ENCODE measurements around the gene SOCS4. TPM values are rescaled to one million over a fixed set of nuclear protein-coding genes. Genes with fewer than 3 reads are reported as not detected.

Gene SOCS4
- total and polyA plus RNA-seq, 10 donors: 6.4 to 26.3 (median 22.0) TPM

DNA sequence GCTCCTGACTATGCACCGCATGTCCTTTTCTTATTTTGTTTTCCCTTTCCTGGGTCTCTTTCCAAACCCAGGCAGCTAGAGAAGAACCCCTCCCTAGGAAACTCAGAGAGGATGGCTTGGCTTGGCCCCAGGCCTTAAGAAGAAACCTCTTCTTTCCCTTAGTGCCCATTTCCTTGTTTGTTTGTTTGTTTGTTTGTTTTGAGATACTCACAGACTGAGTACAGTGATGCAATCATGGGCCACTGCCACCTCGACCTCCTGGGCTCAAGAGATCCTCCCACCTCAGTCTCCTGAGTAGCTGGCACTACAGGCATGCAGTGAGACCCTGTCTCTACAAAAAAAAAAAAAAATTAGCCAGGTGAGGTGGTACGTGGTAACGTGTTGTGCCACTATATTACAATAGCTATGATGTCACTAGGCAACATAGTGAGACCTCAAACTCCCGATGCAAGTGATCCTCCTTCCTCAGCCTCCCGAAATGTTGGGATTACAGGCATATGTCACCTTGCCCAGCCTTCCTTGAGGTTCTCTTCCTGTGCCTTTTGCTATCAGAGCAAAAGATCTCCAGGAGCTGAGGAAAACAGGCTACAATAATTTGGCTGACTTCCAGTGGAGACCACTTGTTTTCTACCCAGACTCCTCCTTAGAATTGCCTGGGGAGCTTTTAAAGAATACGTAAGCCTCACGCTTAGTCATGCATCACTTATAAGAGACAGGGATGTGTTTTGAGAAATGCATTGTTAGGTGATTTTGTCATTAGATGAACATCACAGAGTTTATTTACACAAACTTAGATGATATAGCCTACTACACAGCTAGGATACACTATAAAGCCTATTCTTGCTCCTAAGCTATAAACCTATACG lies 67.5 kb downstream of the SOCS4 start:
- Histone ChIP-seq H3K36me3 (no peaks in the 10 kb centered on the region), H3K9me3 (no peaks in the 10 kb centered on the region), H3K4me1 (peaks cover 3 to 26% (median 18%) of the 10 kb centered on the region in 6 donors), H3K27ac (no peak overlapping the region), H3K4me3 (no peak overlapping the region), H3K27me3 (replicated peaks in 1 of 7) (no peaks in the 10 kb centered on the region)
- TF ChIP-seq POLR2AphosphoS5 (IDR thresholded peaks at IDR 0.05) (no peak), POLR2A (IDR thresholded peaks at IDR 0.05) (no peak)
- TF ChIP-seq, protein P1, sequence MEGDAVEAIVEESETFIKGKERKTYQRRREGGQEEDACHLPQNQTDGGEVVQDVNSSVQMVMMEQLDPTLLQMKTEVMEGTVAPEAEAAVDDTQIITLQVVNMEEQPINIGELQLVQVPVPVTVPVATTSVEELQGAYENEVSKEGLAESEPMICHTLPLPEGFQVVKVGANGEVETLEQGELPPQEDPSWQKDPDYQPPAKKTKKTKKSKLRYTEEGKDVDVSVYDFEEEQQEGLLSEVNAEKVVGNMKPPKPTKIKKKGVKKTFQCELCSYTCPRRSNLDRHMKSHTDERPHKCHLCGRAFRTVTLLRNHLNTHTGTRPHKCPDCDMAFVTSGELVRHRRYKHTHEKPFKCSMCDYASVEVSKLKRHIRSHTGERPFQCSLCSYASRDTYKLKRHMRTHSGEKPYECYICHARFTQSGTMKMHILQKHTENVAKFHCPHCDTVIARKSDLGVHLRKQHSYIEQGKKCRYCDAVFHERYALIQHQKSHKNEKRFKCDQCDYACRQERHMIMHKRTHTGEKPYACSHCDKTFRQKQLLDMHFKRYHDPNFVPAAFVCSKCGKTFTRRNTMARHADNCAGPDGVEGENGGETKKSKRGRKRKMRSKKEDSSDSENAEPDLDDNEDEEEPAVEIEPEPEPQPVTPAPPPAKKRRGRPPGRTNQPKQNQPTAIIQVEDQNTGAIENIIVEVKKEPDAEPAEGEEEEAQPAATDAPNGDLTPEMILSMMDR (IDR thresholded peaks at IDR 0.05 in 8 of 11, conservative IDR thresholded peaks at IDR 0.05 in 3 of 11): no peak
- intact Hi-C loops (cut with DNase I; ENCODE audit: low total_unique reads): loop anchor here (5.0 kb wide), 1 partner anchor 38 kb away; no protein-coding TSS in a partner anchor
- WGBS, 5 donors: 84 to 86% (median 85%) methylated on average over 9 of the region's 9 CpGs
- no peak for DNase-seq

DNA sequence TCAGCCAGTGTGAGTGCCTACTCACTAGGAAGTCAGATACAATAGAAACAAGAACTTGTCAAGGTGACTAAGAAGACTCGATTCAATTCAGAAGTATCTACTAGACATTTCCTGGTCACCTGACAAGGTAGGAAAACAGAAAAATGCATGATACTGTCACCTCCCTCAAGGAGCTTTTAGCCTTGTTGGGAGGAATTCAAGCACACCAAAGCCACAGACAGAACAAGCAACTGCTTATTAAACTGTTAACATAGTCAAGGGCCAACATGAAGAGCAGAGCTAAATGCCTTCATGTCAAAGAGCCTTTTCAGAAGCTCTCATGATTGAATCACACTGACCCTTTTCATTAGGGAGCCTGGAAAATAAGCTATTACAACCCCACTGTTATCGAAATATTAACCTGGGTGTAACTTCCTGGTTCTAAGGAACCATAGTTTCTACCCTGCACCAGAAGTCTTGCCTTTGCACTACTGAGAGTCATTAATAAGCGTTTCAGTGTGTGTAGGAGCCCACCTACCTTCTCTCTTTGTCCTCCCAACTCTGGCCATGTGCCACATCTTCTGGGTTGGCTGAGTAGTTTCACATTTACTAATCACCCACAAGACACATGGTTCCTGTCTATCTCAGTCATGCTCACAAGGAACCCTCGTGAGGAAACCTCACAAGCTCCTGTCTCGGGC lies 71.0 kb downstream of the SOCS4 start:
- TF ChIP-seq, protein P1 (IDR thresholded peaks at IDR 0.05 in 8 of 11, conservative IDR thresholded peaks at IDR 0.05 in 3 of 11): no peak
- no peak for TF ChIP-seq POLR2A (IDR thresholded peaks at IDR 0.05)
- Histone ChIP-seq H3K27ac (peak overlapping the region in 7 of 8 donors; percentile 29 to 86 (median 63)), H3K27me3 (replicated peaks in 1 of 7) (no peaks in the 10 kb centered on the region), H3K4me1 (peaks cover 17 to 57% (median 33%) of the 10 kb centered on the region in 6 donors), H3K9me3 (no peaks in the 10 kb centered on the region), H3K36me3 (no peaks in the 10 kb centered on the region), H3K4me3 (no peak overlapping the region)
- DNase-seq: no peak
- intact Hi-C loops (cut with DNase I; ENCODE audit: low total_unique reads): loop anchor here (5.0 kb wide), 1 partner anchor 34 kb away; no protein-coding TSS in a partner anchor
- 32 to 45% (median 40%) methylated on average over 5 of the region's 5 CpGs for WGBS, 5 donors

DNA sequence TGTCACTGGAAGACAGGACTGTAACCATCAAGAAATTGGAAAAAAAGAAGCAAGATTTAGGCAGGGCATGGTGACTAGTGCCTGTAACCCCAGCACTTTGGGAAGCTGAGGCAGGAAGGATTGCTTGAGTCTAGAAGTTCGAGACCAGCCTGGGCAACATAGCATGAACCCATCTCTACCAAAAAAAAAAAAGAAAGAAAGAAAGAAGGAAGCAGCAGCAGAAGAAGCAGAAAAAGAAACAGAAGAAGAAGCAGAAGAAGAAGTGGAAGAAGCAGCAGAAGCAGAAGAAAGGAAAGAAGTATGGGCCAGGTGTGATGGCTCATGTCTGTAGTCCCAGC lies 71.5 kb downstream of the SOCS4 start:
- Histone ChIP-seq H3K9me3 (no peaks in the 10 kb centered on the region), H3K4me3 (no peak overlapping the region), H3K27ac (peak overlapping the region in 6 of 8 donors; percentile 41 to 86 (median 63)), H3K27me3 (replicated peaks in 1 of 7) (no peaks in the 10 kb centered on the region), H3K4me1 (peaks cover 22 to 62% (median 38%) of the 10 kb centered on the region in 6 donors), H3K36me3 (no peaks in the 10 kb centered on the region)
- DNase-seq: no peak
- intact Hi-C loops (cut with DNase I; ENCODE audit: low total_unique reads): loop anchor here (5.0 kb wide), 1 partner anchor 34 kb away; no protein-coding TSS in a partner anchor
- 58 to 88% (median 74%) methylated on average over 1 of the region's 1 CpG for WGBS, 5 donors
- TF ChIP-seq POLR2AphosphoS5 (IDR thresholded peaks at IDR 0.05) (no peak), POLR2A (IDR thresholded peaks at IDR 0.05) (no peak)
- TF ChIP-seq, protein P1 (IDR thresholded peaks at IDR 0.05 in 8 of 11, conservative IDR thresholded peaks at IDR 0.05 in 3 of 11): no peak

Other genes with a start within 250 kb of the SOCS4 start
- 10 to 100 TPM; 11.2 to 23.3 (median 21.2) TPM for gene GCH1, start 124.4 kb upstream of the SOCS4 start, total RNA-seq
- 10 to 100 TPM; 12.1 to 21.2 (median 14.4) TPM for gene GCH1, start 124.4 kb upstream of the SOCS4 start, polyA plus RNA-seq
- 1 to 10 TPM; 2.8 to 6.3 (median 5.3) TPM for gene WDHD1, start 137 bp upstream of the SOCS4 start, total RNA-seq
- gene WDHD1, start 137 bp upstream of the SOCS4 start, polyA plus RNA-seq: 1 to 10 TPM; 1.4 to 2.9 (median 2.3) TPM
- gene MAPK1IP1L, start 24.4 kb downstream of the SOCS4 start, total RNA-seq: 10 to 100 TPM; 49.8 to 72.5 (median 63.5) TPM
- 10 to 100 TPM; 20.8 to 28.9 (median 24.8) TPM for gene MAPK1IP1L, start 24.4 kb downstream of the SOCS4 start, polyA plus RNA-seq
- 10 to 100 TPM; 37.4 to 71.1 (median 48.8) TPM for gene LGALS3, start 102.0 kb downstream of the SOCS4 start, total RNA-seq
- 100 to 1,000 TPM in 1 of 3 donors, 10 to 100 TPM in 2; 61.1 to 201 (median 69.1) TPM for gene LGALS3, start 102.0 kb downstream of the SOCS4 start, polyA plus RNA-seq
- gene DLGAP5, start 164.3 kb downstream of the SOCS4 start, total RNA-seq: 1 to 10 TPM; 1.6 to 8.1 (median 4.3) TPM
- 1 to 10 TPM in 2 of 3 donors, under 1 TPM in 1; 0.50 to 3.4 (median 1.6) TPM for gene DLGAP5, start 164.3 kb downstream of the SOCS4 start, polyA plus RNA-seq
- gene FBXO34, start 244.2 kb downstream of the SOCS4 start, total RNA-seq: 10 to 100 TPM; 23.8 to 46.0 (median 32.6) TPM
- 1 to 10 TPM; 5.8 to 9.4 (median 7.9) TPM for gene FBXO34, start 244.2 kb downstream of the SOCS4 start, polyA plus RNA-seq